Right lobe of liver (tissue), 6 donors: Measurements from ENCODE around the gene UFM1. TPM values are rescaled to one million over a fixed set of nuclear protein-coding genes. Genes with fewer than 3 reads are reported as not detected.

Source experiments
- ATAC-seq, 4 donors: fragments of 200-7000 bp; cut with Tn5 transposase; one replicate each; pipeline ENCODE4 v1.9.1; 2020; ENCODE audit warnings: mild to moderate bottlenecking in 4 of 4, moderate library complexity in 4 of 4
- DNase-seq, 3 donors: peaks; one replicate each; pipeline ENCODE4 v3.0.0-alpha.2; 2020
- H3K27ac ChIP-seq, 3 donors: fragments of 200-600 bp; one replicate each; pipeline ENCODE4 v1.8.0; 2022
- H3K27me3 ChIP-seq, 2 donors: fragments of 200-600 bp; one replicate each; pipeline ENCODE4 v1.8.0; 2022
- H3K36me3 ChIP-seq, 4 donors: fragments of 200-600 bp; sonication (generic) in 1 of 4; one replicate each; pipeline versions ENCODE4 v1.5.1 to v1.8.0; 2017 to 2022; ENCODE audit warnings: control low read depth in 1 of 4
- H3K4me1 ChIP-seq, 4 donors: fragments of 200-600 bp; sonication (generic) in 1 of 4; one replicate each; pipeline versions ENCODE4 v1.5.1 to v1.8.0; 2017 to 2022; ENCODE audit warnings: control low read depth in 1 of 4
- H3K4me3 ChIP-seq, 3 donors: fragments of 200-600 bp; one replicate each; pipeline ENCODE4 v1.8.0; 2022
- H3K9me3 ChIP-seq, 4 donors: fragments of 200-600 bp; sonication (generic) in 1 of 4; one replicate each; pipeline versions ENCODE4 v1.5.1 to v1.8.0; 2017 to 2022; ENCODE audit warnings: control low read depth in 1 of 4
- CTCF ChIP-seq, 4 donors: fragments of 200-600 bp in 3 of 4; fragments of 450-650 bp in 1 of 4; IDR thresholded peaks; one replicate each; pipeline versions ENCODE4 v1.5.1 to v1.8.0; 2016 to 2022; ENCODE audit warnings: antibody characterized with exemption in 4 of 4, mild to moderate bottlenecking in 2 of 4
- POLR2A ChIP-seq: fragments of 450-650 bp; IDR thresholded peaks from one replicate; pipeline ENCODE4 v1.6.1; 2017; ENCODE audit warnings: antibody characterized with exemption, mild to moderate bottlenecking
- WGBS: methylation state at CpG from one replicate; pipeline ENCODE4 v1.1.6; 2018; ENCODE audit warnings: low coverage, low lambda C conversion rate; ENCODE audit not compliant: insufficient coverage; ENCODE audit errors: missing lambda C conversion rate; 5-methylcytosine and 5-hydroxymethylcytosine counted together
- intact Hi-C, 2 donors: fragments of 100-400 bp; cut with DNase I; formaldehyde crosslinking; loops; one replicate each; pipeline versions ENCODE4 v1.11.2 to v1.14.1; 2022
- total RNA-seq, 6 experiments: library from RNA; depleted of rRNA in 2 of 6; stranded (reverse); fragments of >200 nt in 2 of 6; fragmentation: NEBNext Ultra II Directional in 3 of 6; extraction: Animal tissue kit (Norgen Biotek cat#: 25700) in 3 of 6; gene quantifications; one replicate each; pipeline versions ENCODE4 v1.1.0 to v1.2.4, GENCODE V29; 2016 to 2023
- donor health status: DM: no; HTN: yes; CAD: no.
- donor health status: DM: no; HTN: no; CAD: no.
- donor health status: DM: no; HTN: no; CAD: no.
- donor health status: DM: no; HTN: yes; CAD: no.
- donor health status: DM: no; HTN: yes; CAD: no.

The UFM1 gene
- total RNA-seq, 6 experiments from 2014 or later, result 27.1 to 41.5 (median 33.1) TPM

DNA sequence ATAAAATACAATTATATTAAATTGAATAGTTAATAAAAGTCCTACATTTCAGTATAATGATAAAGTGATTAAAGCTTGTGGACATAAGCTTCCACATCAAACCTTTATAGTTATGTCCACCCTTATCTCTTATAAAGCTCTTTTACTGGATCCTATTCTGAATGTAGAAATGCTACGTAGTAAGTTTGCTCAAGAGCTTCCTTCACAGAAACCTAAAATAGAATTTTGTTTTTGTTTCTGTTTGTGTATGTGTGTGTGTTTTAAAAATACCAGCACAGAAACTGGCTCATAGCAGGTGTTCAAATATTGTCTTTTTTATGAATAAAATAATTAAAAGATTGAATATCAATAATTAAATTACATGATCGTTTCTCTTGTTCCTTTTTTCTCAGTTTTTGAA, 21.0 kb upstream of the UFM1 start:
- Histone ChIP-seq H3K4me3 (no peak overlapping the region), H3K27me3 (no peaks in the 10 kb centered on the region), H3K9me3 (no peaks in the 10 kb centered on the region), H3K27ac (no peak overlapping the region), H3K36me3 (no peaks in the 10 kb centered on the region), H3K4me1 (no peaks in the 10 kb centered on the region)
- ATAC-seq, result no peak
- 79% methylated on average over 2 of the region's 2 CpGs for WGBS
- DNase-seq, result no peak
- TF ChIP-seq CTCF (IDR thresholded peaks at IDR 0.05), result no peak
- TF ChIP-seq POLR2A, result no peak
- intact Hi-C loops, result no loop called here

- ATAC-seq (no peak), DNase-seq (no peak)
- Histone ChIP-seq H3K36me3 (no peaks in the 10 kb centered on the region), H3K4me1 (no peaks in the 10 kb centered on the region), H3K9me3 (no peaks in the 10 kb centered on the region), H3K27ac (no peak overlapping the region), H3K27me3 (no peaks in the 10 kb centered on the region), H3K4me3 (no peak overlapping the region)
- intact Hi-C loops, result no loop called here
- 85% methylated on average over 2 of the region's 2 CpGs for WGBS
- no peak for TF ChIP-seq CTCF (IDR thresholded peaks at IDR 0.05)
- no peak for TF ChIP-seq POLR2A
These were observed 14.8 kb upstream of the UFM1 start for GRCh38 chr13:38334845-38335244.

DNA sequence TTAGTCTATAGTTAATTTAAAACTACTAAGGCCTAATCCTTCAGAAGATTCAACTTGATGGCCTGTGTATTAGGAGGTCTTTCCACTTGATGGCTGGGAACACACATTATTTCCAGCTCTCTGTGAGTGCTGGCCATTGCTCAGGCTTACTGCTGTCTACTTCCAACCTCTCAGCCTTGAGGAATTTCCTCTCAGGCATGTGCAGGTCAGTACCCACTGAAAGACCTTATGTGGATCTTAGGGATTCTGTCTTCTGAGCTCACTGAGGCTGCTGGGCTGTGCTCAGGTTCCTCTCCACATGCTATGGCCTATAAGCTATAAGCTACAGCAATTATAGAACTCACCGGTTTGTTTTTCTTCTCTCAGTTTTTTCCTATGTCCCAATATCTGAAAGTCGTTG, 11.6 kb upstream of the UFM1 start:
- Histone ChIP-seq H3K36me3 (no peaks in the 10 kb centered on the region), H3K4me1 (no peaks in the 10 kb centered on the region), H3K27ac (no peak overlapping the region), H3K9me3 (no peaks in the 10 kb centered on the region), H3K4me3 (no peak overlapping the region), H3K27me3 (no peaks in the 10 kb centered on the region)
- no peak for ATAC-seq
- intact Hi-C loops, result no loop called here
- WGBS, result 94% methylated on average over 2 of the region's 2 CpGs
- no peak for DNase-seq
- no peak for TF ChIP-seq CTCF (IDR thresholded peaks at IDR 0.05)
- no peak for TF ChIP-seq POLR2A

GRCh38 chr13:38340624-38341023, 9.0 kb upstream of the UFM1 start:
- no peaks in the 10 kb centered on the region for H3K27me3 ChIP-seq
- TF ChIP-seq POLR2A (no peak), CTCF (IDR thresholded peaks at IDR 0.05) (no peak)
- intact Hi-C loops, result no loop called here
- H3K27ac ChIP-seq, result no peak overlapping the region
- H3K9me3 ChIP-seq, result no peaks in the 10 kb centered on the region
- WGBS, result 100% methylated on average over 1 of the region's 1 CpG
- no peaks in the 10 kb centered on the region for H3K36me3 ChIP-seq
- no peak overlapping the region for H3K4me3 ChIP-seq
- no peak for ATAC-seq
- no peak for DNase-seq
- no peaks in the 10 kb centered on the region for H3K4me1 ChIP-seq

GRCh38 chr13:38341149-38341692, 8.4 kb upstream of the UFM1 start:
- intact Hi-C loops, result no loop called here
- DNase-seq, result no peak
- no peaks in the 10 kb centered on the region for H3K36me3 ChIP-seq
- WGBS, result 90% methylated on average over 3 of the region's 3 CpGs
- no peak for ATAC-seq
- H3K27ac ChIP-seq, result no peak overlapping the region
- H3K4me1 ChIP-seq, result no peaks in the 10 kb centered on the region
- TF ChIP-seq CTCF (IDR thresholded peaks at IDR 0.05) (no peak), POLR2A (no peak)
- no peaks in the 10 kb centered on the region for H3K9me3 ChIP-seq
- no peak overlapping the region for H3K4me3 ChIP-seq
- H3K27me3 ChIP-seq, result no peaks in the 10 kb centered on the region
